ENCODE results near the gene IMMP2L.

Gene IMMP2L

GRCh38 chr7:110889335-110889734 lies 673.0 kb downstream of the IMMP2L start:
- DNase-seq: no peak

- DNase-seq: no peak
These were observed 673.7 kb downstream of the IMMP2L start for GRCh38 chr7:110888641-110889040.

GRCh38 chr7:110885474-110885873 lies 676.8 kb downstream of the IMMP2L start:
- no peak for DNase-seq

- DNase-seq: no peak
These were observed 680.6 kb downstream of the IMMP2L start for GRCh38 chr7:110881721-110882120.

GRCh38 chr7:110880971-110881370 lies 681.3 kb downstream of the IMMP2L start:
- DNase-seq: no peak

GRCh38 chr7:110877016-110877415 lies 685.3 kb downstream of the IMMP2L start:
- no peak for DNase-seq

- no peak for DNase-seq
These were observed 686.9 kb downstream of the IMMP2L start for GRCh38 chr7:110875346-110875745.

GRCh38 chr7:110871856-110872255 lies 690.4 kb downstream of the IMMP2L start:
- DNase-seq: no peak

- no peak for DNase-seq
These were observed 691.4 kb downstream of the IMMP2L start for GRCh38 chr7:110870926-110871325.

GRCh38 chr7:110868458-110868857 lies 693.8 kb downstream of the IMMP2L start:
- DNase-seq: no peak

- DNase-seq: no peak
These were observed 694.5 kb downstream of the IMMP2L start for GRCh38 chr7:110867771-110868170.

GRCh38 chr7:110863258-110863657 lies 699.0 kb downstream of the IMMP2L start:
- DNase-seq: no peak

GRCh38 chr7:110861163-110861562 lies 701.1 kb downstream of the IMMP2L start:
- DNase-seq: no peak

- no peak for DNase-seq
These were observed 705.2 kb downstream of the IMMP2L start for GRCh38 chr7:110857106-110857505.

- no peak for DNase-seq
These were observed 705.6 kb downstream of the IMMP2L start for GRCh38 chr7:110856704-110857103.

- peak; percentile 1 for DNase-seq
These were observed 707.6 kb downstream of the IMMP2L start for GRCh38 chr7:110854651-110855050.

GRCh38 chr7:110854166-110854565 lies 708.1 kb downstream of the IMMP2L start:
- DNase-seq: no peak

GRCh38 chr7:110853263-110853662 lies 709.0 kb downstream of the IMMP2L start:
- no peak for DNase-seq

GRCh38 chr7:110852156-110852940 lies 709.9 kb downstream of the IMMP2L start:
- DNase-seq: peak; percentile 18

- no peak for DNase-seq
These were observed 712.1 kb downstream of the IMMP2L start for GRCh38 chr7:110850224-110850623.

GRCh38 chr7:110842796-110843195 lies 719.5 kb downstream of the IMMP2L start:
- DNase-seq: no peak

- no peak for DNase-seq
These were observed 720.3 kb downstream of the IMMP2L start for GRCh38 chr7:110841840-110842545.

GRCh38 chr7:110839866-110840265 lies 722.4 kb downstream of the IMMP2L start:
- peak; percentile 51 for DNase-seq

GRCh38 chr7:110835849-110836248 lies 726.4 kb downstream of the IMMP2L start:
- DNase-seq: no peak

Measured in HCEC 1CT (cell line).